ENCODE data around the gene AKT2.

Gene AKT2

GRCh38 chr19:40304306-40304705 lies 19.2 kb upstream of the AKT2 start:
- ChIA-PET CTCF (interaction anchor here (0.8 to 3.1 kb wide), 33 partner anchors 7 to 331 kb away, joined by 3 to 57 read pairs (median 7); partner anchors contain the start of genes AKT2, BLVRB, C19orf47 and LTBP4), POLR2A (no interaction called here)
- no peak for DNase-seq (ENCODE audit: low read depth, low spot score)
- no peak overlapping the region for H3K4me3 ChIP-seq (ENCODE audit: low read depth, low read length)
- no peak for TF ChIP-seq CTCF (IDR thresholded peaks at IDR 0.05; ENCODE audit: insufficient read depth, low read length, missing control alignments)

- TF ChIP-seq CTCF (IDR thresholded peaks at IDR 0.05; ENCODE audit: insufficient read depth, low read length, missing control alignments), result no peak
- ChIA-PET POLR2A (no interaction called here), CTCF (interaction anchor here (0.8 to 3.1 kb wide), 18 partner anchors 9 to 331 kb away, joined by 3 to 57 read pairs (median 8); partner anchors contain the start of genes AKT2, BLVRB, C19orf47 and LTBP4)
- DNase-seq (ENCODE audit: low read depth, low spot score), result no peak
- no peak overlapping the region for H3K4me3 ChIP-seq (ENCODE audit: low read depth, low read length)
Observed at GRCh38 chr19:40303765-40304164, 18.6 kb upstream of the AKT2 start.

GRCh38 chr19:40302224-40303011 lies 17.3 kb upstream of the AKT2 start:
- H3K4me3 ChIP-seq (ENCODE audit: low read depth, low read length), result no peak overlapping the region
- no peak for DNase-seq (ENCODE audit: low read depth, low spot score)
- ChIA-PET POLR2A (no interaction called here), CTCF (interaction anchor here (1.2 kb wide), 1 partner anchor 13 kb away, joined by 4 read pairs; no protein-coding TSS in a partner anchor)
- no peak for TF ChIP-seq CTCF (IDR thresholded peaks at IDR 0.05; ENCODE audit: insufficient read depth, low read length, missing control alignments)

GRCh38 chr19:40300668-40301067 lies 15.5 kb upstream of the AKT2 start:
- ChIA-PET CTCF (interaction anchor here (1.7 kb wide), 1 partner anchor 334 kb away, joined by 5 read pairs; no protein-coding TSS in a partner anchor), POLR2A (no interaction called here)
- DNase-seq (ENCODE audit: low read depth, low spot score), result no peak
- H3K4me3 ChIP-seq (ENCODE audit: low read depth, low read length), result no peak overlapping the region
- TF ChIP-seq CTCF (IDR thresholded peaks at IDR 0.05; ENCODE audit: insufficient read depth, low read length, missing control alignments), result no peak

GRCh38 chr19:40298026-40298425 lies 12.9 kb upstream of the AKT2 start:
- no peak overlapping the region for H3K4me3 ChIP-seq (ENCODE audit: low read depth, low read length)
- ChIA-PET CTCF (interaction anchor here (1.0 to 2.5 kb wide), 4 partner anchors 10 to 337 kb away, joined by 3 to 11 read pairs (median 4); no protein-coding TSS in a partner anchor), POLR2A (no interaction called here)
- no peak for TF ChIP-seq CTCF (IDR thresholded peaks at IDR 0.05; ENCODE audit: insufficient read depth, low read length, missing control alignments)
- DNase-seq (ENCODE audit: low read depth, low spot score), result no peak

GRCh38 chr19:40294560-40294959 lies 9.4 kb upstream of the AKT2 start:
- CTCF ChIA-PET, result interaction anchor here (2.6 kb wide), 1 partner anchor 10 kb away, joined by 19 read pairs; no protein-coding TSS in a partner anchor
- POLR2A ChIA-PET, result no interaction called here

More at GRCh38 chr19:40294560-40294959, 9.4 kb upstream of the AKT2 start:
- no peak for DNase-seq (ENCODE audit: low read depth, low spot score)
- TF ChIP-seq CTCF (IDR thresholded peaks at IDR 0.05; ENCODE audit: insufficient read depth, low read length, missing control alignments), result no peak
- no peak overlapping the region for H3K4me3 ChIP-seq (ENCODE audit: low read depth, low read length)
